ENCODE results near the gene DUOX1. TPM values are rescaled to one million over a fixed set of nuclear protein-coding genes. Genes with fewer than 3 reads are reported as not detected.

The DUOX1 gene
- polyA plus RNA-seq, 3 donors = 0.22 TPM; not detected in 2

DNA sequence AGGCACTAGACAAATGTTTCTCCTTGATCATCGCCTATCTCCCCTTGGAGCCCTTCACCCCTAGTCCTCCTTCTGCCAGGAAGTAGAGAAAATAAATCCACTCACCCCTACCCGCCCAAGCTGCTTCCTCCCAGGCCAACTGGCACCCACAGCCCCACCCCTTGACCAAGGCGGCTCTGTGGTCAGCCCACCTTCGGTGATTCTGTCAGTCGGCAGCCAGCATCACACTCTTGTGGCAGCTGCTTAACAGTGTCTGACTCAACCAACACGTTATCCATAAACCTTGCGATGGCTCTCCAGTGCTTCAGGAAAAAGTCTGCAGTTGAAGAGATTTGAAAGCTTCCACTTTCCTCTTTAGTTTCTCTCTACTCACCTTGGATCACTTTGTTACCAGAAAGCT, 50.4 kb downstream of the DUOX1 start:
- intact Hi-C loops (cut with micrococcal nuclease) = no loop called here
- peaks cover 22% of the 10 kb centered on the region for H3K4me1 Mint-ChIP-seq
- 3% methylated on average over 7 of the region's 7 CpGs for WGBS (ENCODE audit: insufficient coverage)

DNA sequence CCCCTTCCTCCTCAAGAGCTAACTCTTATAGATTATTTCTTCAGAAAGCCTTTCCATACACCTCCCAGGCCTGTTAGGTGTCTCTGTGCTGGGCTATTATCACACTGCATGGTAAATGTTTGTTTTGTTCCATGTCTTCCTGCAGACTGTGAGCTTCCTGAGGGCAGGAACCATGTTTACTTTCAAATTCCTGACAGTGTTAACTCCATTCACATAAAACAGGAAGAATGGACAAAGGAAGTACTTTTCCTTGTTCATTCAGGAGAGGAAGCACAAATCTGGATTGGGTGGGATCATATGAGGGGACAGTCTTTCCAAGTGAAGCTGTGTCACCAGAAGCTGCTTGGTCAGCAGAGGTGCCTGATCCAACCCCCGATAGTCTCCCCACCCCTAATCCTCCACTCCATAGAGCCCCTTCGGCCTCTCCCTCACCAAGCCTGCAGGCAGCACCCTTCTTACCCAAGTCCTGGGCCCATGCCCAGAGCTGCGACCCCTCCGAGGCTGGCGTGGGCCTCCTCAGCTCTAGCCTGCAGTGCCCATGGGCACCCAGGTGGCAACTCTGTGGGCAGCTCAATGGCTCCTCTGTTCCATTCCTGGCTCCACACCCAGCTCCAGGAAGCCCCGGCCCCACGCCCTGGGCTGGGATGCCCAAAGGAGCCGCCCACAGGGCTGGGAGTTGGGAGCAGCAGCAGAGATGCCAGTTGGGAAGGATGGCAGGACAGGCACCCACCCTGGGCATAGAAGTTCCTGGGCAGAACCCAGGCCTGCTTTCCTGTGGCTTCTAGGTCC, 51.0 kb downstream of the DUOX1 start:
- Histone ChIP-seq H3K9ac (ENCODE audit: insufficient read depth, low read length, poor library complexity, severe bottlenecking) (no peak overlapping the region), H2AFZ (ENCODE audit: insufficient read depth, low read depth, low read length, poor library complexity, severe bottlenecking) (no peak overlapping the region), H3K27me3 (ENCODE audit: control insufficient read depth in 2 of 2, insufficient read depth in 2 of 2, low read length in 2 of 2) (no peaks in the 10 kb centered on the region), H3K79me2 (ENCODE audit: insufficient read depth, low read length) (no peaks in the 10 kb centered on the region), H3K27ac (ENCODE audit: low read depth in 1 of 2, low read length in 2 of 2) (no peak overlapping the region), H3K4me1 (ENCODE audit: control insufficient read depth in 1 of 2, insufficient read depth in 2 of 2, low read length in 2 of 2) (peaks cover 11 to 15% of the 10 kb centered on the region in 2 donors), H3K4me2 (replicated peaks; ENCODE audit: extremely low read depth, low read length, poor library complexity, severe bottlenecking) (no peak overlapping the region), H3K36me3 (replicated peaks in 1 of 2; ENCODE audit: control insufficient read depth in 1 of 2, insufficient read depth in 2 of 2, low read length in 2 of 2) (no peaks in the 10 kb centered on the region), H4K20me1 (ENCODE audit: insufficient read depth, low read length) (no peaks in the 10 kb centered on the region), H3K4me3 (replicated peaks in 1 of 3; ENCODE audit: low read depth in 2 of 3, low read length in 3 of 3) (no peak overlapping the region), H3K9me3 (replicated peaks in 1 of 2; ENCODE audit: control insufficient read depth in 1 of 2, insufficient read depth in 1 of 2, low read length in 2 of 2) (no peaks in the 10 kb centered on the region)
- WGBS (ENCODE audit: insufficient coverage) = 99% methylated on average over 6 of the region's 8 CpGs
- Mint-ChIP-seq H3K36me3 (peaks cover 0 to 2% of the 10 kb centered on the region in 2 donors), H3K9me3 (peaks cover 0 to 2% (median 0%) of the 10 kb centered on the region in 7 donors), H3K4me1 (peaks cover 22% of the 10 kb centered on the region), H3K4me3 (peak overlapping the region in 1 of 2 donors; percentile 56), H3K27me3 (ENCODE audit: low read depth in 3 of 3) (peaks cover 0 to 8% (median 1%) of the 10 kb centered on the region in 3 donors), H3K27ac (no peak overlapping the region)
- TF ChIP-seq, protein P1, sequence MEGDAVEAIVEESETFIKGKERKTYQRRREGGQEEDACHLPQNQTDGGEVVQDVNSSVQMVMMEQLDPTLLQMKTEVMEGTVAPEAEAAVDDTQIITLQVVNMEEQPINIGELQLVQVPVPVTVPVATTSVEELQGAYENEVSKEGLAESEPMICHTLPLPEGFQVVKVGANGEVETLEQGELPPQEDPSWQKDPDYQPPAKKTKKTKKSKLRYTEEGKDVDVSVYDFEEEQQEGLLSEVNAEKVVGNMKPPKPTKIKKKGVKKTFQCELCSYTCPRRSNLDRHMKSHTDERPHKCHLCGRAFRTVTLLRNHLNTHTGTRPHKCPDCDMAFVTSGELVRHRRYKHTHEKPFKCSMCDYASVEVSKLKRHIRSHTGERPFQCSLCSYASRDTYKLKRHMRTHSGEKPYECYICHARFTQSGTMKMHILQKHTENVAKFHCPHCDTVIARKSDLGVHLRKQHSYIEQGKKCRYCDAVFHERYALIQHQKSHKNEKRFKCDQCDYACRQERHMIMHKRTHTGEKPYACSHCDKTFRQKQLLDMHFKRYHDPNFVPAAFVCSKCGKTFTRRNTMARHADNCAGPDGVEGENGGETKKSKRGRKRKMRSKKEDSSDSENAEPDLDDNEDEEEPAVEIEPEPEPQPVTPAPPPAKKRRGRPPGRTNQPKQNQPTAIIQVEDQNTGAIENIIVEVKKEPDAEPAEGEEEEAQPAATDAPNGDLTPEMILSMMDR (IDR thresholded peaks at IDR 0.05) = no peak
- intact Hi-C loops (cut with micrococcal nuclease) = no loop called here
- no peak for DNase-seq

More for the DNA sequence above, 50.4 kb downstream of the DUOX1 start:
- no peaks in the 10 kb centered on the region for H3K9me3 ChIP-seq (replicated peaks in 1 of 2; ENCODE audit: control insufficient read depth in 1 of 2, insufficient read depth in 1 of 2, low read length in 2 of 2)
- no peaks in the 10 kb centered on the region for H4K20me1 ChIP-seq (ENCODE audit: insufficient read depth, low read length)
- H3K27ac ChIP-seq (ENCODE audit: low read depth in 1 of 2, low read length in 2 of 2) = no peak overlapping the region
- no peak overlapping the region for H3K9ac ChIP-seq (ENCODE audit: insufficient read depth, low read length, poor library complexity, severe bottlenecking)
- no peaks in the 10 kb centered on the region for H3K79me2 ChIP-seq (ENCODE audit: insufficient read depth, low read length)
- peaks cover 11 to 15% of the 10 kb centered on the region in 2 donors for H3K4me1 ChIP-seq (ENCODE audit: control insufficient read depth in 1 of 2, insufficient read depth in 2 of 2, low read length in 2 of 2)
- no peaks in the 10 kb centered on the region for H3K36me3 ChIP-seq (replicated peaks in 1 of 2; ENCODE audit: control insufficient read depth in 1 of 2, insufficient read depth in 2 of 2, low read length in 2 of 2)
- H2AFZ ChIP-seq (ENCODE audit: insufficient read depth, low read depth, low read length, poor library complexity, severe bottlenecking) = no peak overlapping the region
- no peaks in the 10 kb centered on the region for H3K27me3 ChIP-seq (ENCODE audit: control insufficient read depth in 2 of 2, insufficient read depth in 2 of 2, low read length in 2 of 2)
- no peak for DNase-seq
- Mint-ChIP-seq H3K9me3 (peaks cover 0 to 2% (median 0%) of the 10 kb centered on the region in 7 donors), H3K4me3 (peak overlapping the region; percentile 21 to 56), H3K36me3 (no peaks in the 10 kb centered on the region), H3K27me3 (ENCODE audit: low read depth in 3 of 3) (peaks cover 0 to 8% (median 0%) of the 10 kb centered on the region in 3 donors), H3K27ac (peak overlapping the region in 1 of 7 donors; percentile 73)
- H3K4me2 ChIP-seq (replicated peaks; ENCODE audit: extremely low read depth, low read length, poor library complexity, severe bottlenecking) = no peak overlapping the region
- no peak overlapping the region for H3K4me3 ChIP-seq (replicated peaks in 1 of 3; ENCODE audit: low read depth in 2 of 3, low read length in 3 of 3)
- TF ChIP-seq, protein P1 (IDR thresholded peaks at IDR 0.05) = no peak

All from CD14-positive monocyte (primary cell).